GM18951 (cell line): ENCODE data around the gene AQR.
"Not testable (repeated sequence)": the region's sequence is repeated elsewhere in the genome, so short reads cannot be mapped to it uniquely, and the experiment has no call there.

Experiments
- POLR2A ChIP-seq: IDR thresholded peaks from 4 replicates; pipeline ENCODE4 v1.6.1; 2011; ENCODE audit warnings: mild to moderate bottlenecking; ENCODE audit not compliant: insufficient read length, insufficient read depth; ENCODE audit errors: extremely low read depth
- in situ Hi-C: fragments of 300-500 bp; cut with MboI; formaldehyde crosslinking; loops from one replicate; pipeline ENCODE4 v1.12.0; 2022; ENCODE audit warnings: low sequenced_read_pairs, mixed read lengths, inconsistent platforms; ENCODE audit not compliant: unreplicated experiment

Gene AQR

DNA sequence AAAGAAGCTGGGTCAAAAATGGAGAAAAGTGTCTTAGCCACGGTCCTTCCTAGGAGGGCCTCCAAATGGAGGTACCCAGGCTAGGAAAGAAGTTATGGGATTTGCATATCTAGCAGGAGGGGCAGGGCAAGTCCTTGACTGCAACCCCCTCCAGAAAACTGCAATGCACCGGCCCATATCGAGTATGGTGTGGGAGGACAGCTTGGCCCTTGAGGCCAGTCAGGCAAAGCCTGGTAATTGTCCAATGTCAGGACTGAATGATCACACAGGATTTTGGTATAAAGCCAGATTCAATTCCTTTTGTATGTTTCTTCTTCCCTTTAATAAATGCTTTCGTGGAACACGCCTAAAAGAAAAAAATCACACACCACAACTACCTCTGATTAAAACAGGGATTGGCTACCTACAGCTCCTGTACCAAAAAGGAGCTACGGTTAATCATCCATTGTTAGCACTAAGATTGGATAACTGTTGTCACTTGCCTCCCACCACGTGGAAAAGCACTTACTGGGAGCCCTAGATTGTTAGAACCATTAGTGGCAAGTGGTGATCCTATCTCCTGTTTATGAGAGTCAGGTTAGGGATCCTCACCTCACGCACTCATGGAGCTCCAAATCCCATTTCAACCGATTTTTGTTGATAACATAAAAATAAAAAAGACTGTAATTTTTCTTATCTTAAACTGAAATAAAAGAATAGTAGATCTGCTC is 17.4 kb upstream of the AQR start:
- in situ Hi-C loops, result no loop called here
- TF ChIP-seq POLR2A, result no peak

DNA sequence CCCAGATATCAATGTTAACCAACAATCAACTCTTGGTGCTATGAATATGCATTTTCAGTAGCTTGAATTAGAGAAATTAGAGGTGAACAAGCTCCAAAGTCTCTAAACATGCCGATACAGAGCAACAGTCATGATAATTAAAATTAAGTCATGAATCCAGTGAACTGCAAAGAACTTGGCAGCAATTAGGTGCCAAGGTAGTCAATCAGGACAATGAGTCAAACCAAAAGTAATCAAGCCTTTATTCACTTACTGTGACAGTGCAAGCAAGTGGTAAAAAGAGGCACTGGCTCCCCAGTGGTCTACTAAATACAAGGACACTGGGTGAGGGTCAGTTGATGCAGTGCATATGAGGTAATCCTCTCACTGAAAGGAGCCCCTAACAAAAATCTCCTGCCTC is 16.8 kb upstream of the AQR start:
- in situ Hi-C loops, result no loop called here
- no peak for TF ChIP-seq POLR2A

DNA sequence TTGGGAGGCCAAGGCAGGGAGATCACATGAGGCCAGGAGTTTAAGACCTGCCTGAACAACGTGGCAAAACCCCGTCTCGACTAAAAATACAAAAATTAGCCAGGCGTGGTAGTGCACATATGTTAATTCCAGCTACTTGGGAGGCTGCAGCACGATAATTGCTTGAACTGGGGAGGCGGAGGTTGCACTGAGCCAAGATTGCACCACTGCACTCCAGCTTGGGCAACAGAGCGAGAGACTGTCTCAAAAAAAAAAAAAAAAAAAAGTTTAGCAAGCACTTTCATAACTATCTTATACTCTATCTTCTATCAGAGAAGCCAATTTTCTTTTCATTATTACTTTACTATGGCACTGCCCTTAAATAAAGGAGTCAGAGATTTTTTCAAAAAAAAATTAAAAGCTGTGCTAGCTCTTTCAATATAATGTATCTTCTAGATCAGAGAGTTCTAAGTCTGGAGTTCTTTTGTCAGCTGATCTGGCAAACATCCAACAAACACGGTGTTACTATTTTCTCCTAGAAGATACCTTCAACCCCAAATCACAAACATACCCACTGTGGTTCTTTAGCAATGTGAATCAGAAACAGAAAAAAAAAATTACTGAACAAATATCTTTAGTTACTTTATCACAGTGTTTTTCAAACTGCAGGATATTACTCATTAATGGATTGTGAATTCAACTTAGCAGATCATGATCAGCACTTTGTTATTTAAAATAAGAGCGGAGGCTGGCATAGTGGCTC is 15.5 kb upstream of the AQR start:
- in situ Hi-C loops, result no loop called here
- no peak for TF ChIP-seq POLR2A

DNA sequence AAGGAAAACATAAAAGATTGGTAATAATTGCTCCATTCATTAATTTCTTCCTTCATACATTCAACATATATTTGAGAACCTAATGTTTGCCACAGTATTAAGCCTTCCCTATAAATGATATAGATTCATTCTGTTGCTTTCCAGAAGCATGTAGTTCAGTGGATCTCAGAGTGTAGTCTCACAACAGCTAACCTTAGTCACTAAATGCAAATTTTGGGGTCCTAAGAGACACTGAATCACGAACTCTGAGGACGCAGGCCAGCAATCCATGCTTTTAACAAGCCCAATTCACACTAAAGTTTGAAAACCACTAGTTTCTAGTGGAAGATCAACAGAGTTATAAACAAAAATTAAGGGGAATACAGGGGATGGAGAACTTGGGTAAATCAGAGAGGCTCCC is 7.2 kb upstream of the AQR start:
- in situ Hi-C loops, result no loop called here
- TF ChIP-seq POLR2A, result no peak

DNA sequence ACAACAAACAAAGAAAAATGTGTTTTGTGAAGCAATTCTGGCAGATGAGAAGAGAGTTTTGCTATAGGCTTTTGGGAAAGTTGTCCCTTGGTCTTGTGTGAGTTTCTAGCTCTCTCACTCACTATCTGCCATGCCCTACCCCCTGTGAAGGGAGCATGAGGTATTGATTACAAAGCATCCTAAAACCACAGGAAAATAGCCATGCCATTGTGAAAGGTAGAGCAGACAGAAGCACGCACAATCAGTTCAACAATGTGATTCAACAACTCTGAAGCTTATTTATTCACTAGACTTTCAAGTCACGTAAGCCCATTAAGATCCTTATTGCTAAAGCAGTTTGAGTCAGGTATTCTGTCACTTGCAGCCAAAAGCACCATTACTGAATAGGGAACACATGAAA is 6.5 kb upstream of the AQR start:
- no peak for TF ChIP-seq POLR2A
- in situ Hi-C loops, result no loop called here

DNA sequence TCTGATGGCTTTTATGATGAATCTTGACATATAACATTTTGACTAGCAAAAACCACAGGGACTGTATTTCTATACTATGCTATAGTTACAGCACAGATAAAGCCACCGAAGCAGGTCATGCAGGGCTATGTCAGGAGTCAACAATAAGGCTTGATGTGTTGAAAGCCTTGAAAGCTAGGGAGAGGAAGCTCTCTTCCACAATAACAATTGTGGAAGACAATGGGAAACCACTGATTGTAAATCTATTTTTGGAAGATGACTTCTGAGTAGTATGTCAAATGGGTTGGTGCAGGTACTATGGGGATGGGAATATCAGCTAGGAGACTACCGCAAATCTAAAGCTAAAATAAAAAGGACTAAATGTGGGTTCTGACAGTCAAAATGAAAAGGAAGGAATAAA is 4.0 kb upstream of the AQR start:
- no peak for TF ChIP-seq POLR2A
- in situ Hi-C loops, result no loop called here

DNA sequence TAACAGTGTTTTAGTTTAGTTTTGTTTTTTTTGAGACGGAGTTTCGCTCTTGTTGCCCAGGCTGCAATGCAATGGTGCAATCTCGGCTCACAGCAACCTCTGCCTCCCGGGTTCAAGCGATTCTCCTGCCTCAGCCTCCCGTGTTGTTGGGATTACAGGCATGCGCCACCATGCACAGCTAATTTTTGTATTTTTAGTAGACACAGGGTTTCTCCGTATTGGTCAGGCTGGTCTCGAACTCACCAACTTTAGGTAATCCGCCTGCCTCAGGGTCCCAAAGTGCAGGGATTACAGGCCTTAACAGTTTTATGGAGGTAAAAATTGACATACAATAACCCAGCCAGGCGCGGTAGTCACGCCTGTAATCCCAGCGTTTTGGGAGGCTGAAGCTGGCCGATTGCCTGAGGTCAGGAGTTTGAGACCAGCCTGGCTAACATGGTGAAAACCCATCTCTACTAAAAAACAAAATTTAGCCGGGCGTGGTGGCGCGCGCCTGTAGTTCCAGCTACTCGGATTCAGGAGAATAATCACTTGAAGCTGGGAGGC is 629 bp upstream of the AQR start:
- in situ Hi-C loops, result not testable (repeated sequence)

DNA sequence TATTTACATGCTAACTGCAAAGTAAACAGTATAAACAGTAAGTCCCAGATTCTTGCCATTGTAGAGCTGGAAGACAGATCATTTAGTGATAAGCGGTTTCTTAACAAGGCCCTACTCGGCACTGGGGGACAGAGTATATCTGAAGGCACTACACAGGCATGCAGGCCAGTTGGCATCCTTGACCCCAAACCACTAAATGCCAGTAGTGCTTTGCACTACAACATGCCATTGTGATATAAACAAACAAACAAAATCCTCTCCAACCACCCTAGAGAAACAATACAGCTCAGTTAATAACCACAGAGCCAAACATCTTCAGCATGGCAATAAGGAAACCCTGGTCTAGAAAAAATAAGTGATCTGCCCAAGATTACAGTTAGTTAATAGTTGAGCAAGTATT is 5.3 kb downstream of the AQR start:
- TF ChIP-seq POLR2A, result no peak
- in situ Hi-C loops, result no loop called here

DNA sequence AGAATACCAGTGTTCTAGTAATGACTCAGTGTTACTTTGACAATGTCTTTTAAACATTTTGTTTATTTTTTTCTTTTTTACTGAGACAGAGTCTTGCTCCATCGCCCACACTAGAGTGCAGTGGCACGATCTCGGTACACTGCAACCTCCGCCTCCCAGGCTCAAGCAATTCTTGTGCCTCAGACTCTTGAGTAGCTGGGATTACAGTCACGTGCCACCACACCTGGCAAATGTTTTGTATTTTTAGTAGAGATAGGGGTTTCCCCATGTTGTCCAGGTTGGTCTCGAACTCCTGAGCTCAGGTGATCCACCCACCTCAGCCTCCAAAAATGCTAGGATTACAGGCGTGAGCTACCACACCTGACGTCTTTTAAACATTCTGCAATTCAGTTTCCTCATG is 15.7 kb downstream of the AQR start:
- in situ Hi-C loops, result no loop called here
- TF ChIP-seq POLR2A, result no peak

DNA sequence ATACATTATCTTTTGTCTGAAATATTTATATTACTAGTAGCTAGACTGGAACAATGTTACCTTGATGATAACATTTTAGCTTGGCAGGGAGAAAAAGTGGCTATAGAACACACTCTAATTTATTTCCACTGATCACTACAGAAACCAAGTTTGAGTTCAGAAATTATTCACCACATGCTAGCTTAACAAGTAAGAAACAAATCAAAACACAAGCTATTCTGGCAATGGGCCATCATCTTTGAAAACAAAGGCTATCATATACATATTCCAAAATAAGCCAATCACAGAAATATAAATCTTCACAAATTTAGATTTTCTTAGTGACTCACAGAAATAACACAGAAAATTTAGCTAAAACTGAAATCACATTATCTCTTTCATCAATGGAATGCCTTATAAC is 17.1 kb downstream of the AQR start:
- TF ChIP-seq POLR2A, result no peak
- in situ Hi-C loops, result no loop called here

DNA sequence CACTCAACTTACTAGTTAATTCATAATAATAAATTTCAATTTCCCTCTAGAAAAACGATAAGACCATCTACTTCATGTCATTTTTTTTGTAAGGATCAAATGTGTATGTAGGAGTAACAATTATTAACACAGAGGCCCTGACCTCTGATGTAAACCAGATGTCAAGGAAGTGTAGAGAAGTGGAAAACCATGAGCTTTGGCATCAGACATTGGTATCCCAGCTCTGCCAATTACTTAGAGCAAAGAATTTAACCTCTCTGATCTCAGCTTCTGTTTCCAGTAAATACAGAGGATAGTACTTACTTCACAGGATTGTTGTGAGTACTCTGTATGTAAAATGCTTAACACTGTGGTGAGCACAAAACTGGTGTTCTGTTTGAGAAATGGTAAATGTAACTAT is 17.5 kb downstream of the AQR start:
- TF ChIP-seq POLR2A, result no peak
- in situ Hi-C loops, result no loop called here

DNA sequence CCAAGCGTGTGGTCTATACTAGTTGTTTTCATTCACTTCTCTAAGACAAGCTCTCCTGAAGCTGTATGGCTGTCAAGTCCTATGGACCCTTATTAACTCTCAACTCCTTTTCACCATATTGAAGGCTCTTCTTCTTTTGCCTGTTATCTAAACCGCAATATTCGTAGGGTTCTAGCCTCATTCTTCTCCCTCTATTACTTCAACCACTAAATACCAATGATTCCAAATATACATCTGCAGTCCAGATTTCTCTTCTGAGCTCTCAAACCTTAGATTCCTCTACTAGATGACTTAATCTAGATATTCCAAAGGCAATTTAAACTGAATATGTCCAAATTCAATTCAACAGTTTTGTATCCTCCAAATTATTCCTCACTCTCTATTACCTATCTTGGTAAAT is 24.6 kb downstream of the AQR start:
- TF ChIP-seq POLR2A, result no peak
- in situ Hi-C loops, result no loop called here

DNA sequence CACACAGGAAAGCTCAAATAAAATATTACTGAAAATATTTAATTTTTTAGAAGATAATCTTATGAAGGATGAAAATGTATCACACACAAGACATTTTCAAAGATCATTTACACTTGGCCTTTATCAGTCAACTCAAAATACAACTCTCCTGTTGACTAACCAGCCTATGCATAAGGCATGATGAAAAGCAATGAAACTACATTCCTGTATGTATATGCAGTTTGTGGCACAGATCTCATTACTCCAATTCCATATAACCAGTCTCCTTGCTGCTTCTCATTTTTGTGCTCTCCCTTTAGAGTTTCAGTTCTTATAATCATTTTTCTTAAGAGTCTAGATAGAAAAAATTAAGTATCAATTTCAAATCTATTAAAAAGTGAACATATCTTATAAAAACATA is 25.8 kb downstream of the AQR start:
- no peak for TF ChIP-seq POLR2A
- in situ Hi-C loops, result no loop called here

DNA sequence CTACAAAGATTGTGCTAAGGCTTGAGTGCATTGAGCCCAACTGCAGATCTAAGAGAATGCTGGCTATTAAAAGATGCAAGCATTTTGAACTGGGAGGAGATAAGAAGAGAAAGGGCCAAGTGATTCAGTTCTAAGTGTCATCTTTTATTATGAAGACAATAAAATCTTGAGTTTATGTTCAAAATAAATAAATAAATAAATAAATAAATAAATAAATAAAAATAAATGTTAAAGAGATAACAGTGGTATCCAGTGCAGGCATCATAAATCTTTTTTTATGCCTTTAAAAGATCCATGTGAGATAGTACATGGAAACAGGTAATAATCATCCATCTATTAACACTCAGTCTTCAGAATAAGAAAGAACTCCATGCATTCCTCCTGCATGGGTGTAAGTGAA is 26.3 kb downstream of the AQR start:
- in situ Hi-C loops, result not testable (repeated sequence)

DNA sequence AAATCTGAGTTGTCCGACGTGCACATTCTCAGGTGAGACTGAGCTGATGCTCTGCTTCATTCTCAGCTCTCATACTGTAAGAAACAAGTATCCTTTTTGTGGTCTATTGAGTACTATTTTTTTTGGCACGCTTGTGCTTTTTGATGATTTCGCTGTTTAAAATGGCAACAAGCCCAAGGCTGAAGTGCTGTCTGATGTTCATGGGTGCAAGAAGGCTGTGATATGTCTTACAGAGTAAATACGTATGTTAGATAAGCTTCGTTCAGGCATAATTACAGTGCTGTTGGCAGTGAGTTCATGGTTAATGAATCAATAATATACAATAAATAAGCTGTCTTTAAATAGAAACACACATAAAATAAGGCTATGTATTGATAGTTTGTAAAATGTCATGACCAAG is 27.2 kb downstream of the AQR start:
- in situ Hi-C loops, result no loop called here
- no peak for TF ChIP-seq POLR2A

DNA sequence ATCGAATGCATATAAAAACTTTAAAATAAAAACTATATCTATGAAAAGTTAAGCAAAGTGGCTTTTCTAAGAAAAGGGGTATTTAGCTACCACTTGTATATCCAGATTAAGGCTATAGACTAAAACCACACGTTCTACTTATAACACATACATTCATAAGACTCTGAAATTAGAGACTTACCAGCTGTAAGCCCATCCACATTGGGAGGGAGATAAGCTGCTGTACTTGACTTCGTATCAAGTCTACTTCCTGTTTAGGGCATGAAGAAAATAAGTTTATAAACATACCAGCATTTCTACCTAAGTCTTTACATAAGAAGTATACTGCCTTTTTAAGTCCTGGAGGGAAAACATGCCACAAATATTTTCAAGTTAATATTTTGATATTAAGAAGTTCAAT is 27.7 kb downstream of the AQR start:
- no peak for TF ChIP-seq POLR2A
- in situ Hi-C loops, result no loop called here
